ENCODE data around the gene MRNIP. TPM values are rescaled to one million over a fixed set of nuclear protein-coding genes. Genes with fewer than 3 reads are reported as not detected.
"Not testable (repeated sequence)": the region's sequence is repeated elsewhere in the genome, so short reads cannot be mapped to it uniquely, and the experiment has no call there.

Gene MRNIP
- total RNA-seq, 1 experiment from 2014 or later: 37.8 TPM

DNA sequence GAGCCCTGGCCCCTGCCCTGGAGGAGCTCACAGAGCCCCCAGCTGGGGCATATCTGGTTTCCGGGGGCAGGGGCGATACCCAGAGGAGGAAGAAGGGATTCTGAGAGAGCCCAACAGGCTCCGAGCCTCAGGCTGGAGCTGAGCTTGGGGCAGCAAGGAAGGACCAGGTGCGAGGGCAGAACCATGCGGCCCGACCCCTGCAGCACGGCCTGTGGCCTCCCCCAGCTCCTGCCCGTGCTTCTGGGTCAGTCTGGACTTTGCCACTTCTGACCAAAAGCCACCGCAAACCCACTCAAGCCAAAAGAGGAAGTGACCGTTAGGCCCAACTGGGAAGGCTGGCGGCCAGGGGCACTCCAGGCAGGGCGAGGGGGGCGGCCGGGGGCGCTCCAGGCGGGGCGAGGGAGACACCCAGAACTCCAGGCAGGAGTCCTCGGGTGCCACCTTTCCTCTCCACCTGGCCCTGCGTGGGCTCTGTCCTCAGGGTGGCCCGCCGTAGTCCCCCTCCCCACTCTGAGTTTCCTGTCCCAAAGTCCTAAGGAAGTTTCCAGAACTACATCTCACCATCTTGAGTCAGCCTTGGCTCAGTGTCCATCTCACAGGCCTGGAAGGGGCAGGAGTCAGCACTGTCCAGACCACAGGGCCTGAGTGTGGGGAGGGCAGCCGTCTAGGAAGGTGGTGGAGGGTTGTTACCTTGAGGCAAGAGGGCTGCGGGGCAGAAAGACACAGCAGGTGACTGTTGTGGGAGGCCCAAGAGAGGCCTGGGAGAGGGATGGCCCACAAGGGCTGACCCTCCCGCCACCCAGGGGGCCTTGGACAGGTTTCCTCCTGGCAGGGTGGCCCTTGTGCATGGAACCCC is 65.8 kb downstream of the MRNIP start:
- peaks cover 35% of the 10 kb centered on the region for H3K36me3 Mint-ChIP-seq (ENCODE audit: insufficient read depth, unreplicated experiment)
- no peaks in the 10 kb centered on the region for H3K9me3 Mint-ChIP-seq (ENCODE audit: unreplicated experiment)
- H3K27ac Mint-ChIP-seq (ENCODE audit: unreplicated experiment): peak overlapping the region; percentile 69
- DNase-seq: no peak
- Histone ChIP-seq H3K4me3 (ENCODE audit: low read depth, low read length) (no peak overlapping the region), H3K4me1 (peaks cover 14% of the 10 kb centered on the region; the same call in 1 of the 2 replicates), H3K9me3 (no peaks in the 10 kb centered on the region), H3K27me3 (replicated peaks; ENCODE audit: control insufficient read depth, insufficient read depth, low read length) (no peaks in the 10 kb centered on the region), H3K36me3 (ENCODE audit: control insufficient read depth, insufficient read depth, low read length) (peaks cover 1% of the 10 kb centered on the region; the same call in 1 of the 2 replicates)
- ChIA-PET POLR2A (no interaction called here), CTCF (no interaction called here)
- TF ChIP-seq, protein P1, sequence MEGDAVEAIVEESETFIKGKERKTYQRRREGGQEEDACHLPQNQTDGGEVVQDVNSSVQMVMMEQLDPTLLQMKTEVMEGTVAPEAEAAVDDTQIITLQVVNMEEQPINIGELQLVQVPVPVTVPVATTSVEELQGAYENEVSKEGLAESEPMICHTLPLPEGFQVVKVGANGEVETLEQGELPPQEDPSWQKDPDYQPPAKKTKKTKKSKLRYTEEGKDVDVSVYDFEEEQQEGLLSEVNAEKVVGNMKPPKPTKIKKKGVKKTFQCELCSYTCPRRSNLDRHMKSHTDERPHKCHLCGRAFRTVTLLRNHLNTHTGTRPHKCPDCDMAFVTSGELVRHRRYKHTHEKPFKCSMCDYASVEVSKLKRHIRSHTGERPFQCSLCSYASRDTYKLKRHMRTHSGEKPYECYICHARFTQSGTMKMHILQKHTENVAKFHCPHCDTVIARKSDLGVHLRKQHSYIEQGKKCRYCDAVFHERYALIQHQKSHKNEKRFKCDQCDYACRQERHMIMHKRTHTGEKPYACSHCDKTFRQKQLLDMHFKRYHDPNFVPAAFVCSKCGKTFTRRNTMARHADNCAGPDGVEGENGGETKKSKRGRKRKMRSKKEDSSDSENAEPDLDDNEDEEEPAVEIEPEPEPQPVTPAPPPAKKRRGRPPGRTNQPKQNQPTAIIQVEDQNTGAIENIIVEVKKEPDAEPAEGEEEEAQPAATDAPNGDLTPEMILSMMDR (IDR thresholded peaks at IDR 0.05; ENCODE audit: insufficient read depth in 1 of 2, low read depth in 1 of 2, low read length in 1 of 2, severe bottlenecking in 1 of 2, unreplicated experiment in 1 of 2): no peak
- BruUV-seq (replicated peaks): no TSS peak
- no peak overlapping the region for H3K4me3 Mint-ChIP-seq (ENCODE audit: unreplicated experiment)
- no peaks in the 10 kb centered on the region for H3K27me3 Mint-ChIP-seq (ENCODE audit: insufficient read depth, unreplicated experiment)
- H3K4me1 Mint-ChIP-seq (ENCODE audit: low read depth, unreplicated experiment): peaks cover 7% of the 10 kb centered on the region
- intact Hi-C loops (cut with micrococcal nuclease; ENCODE audit: unreplicated experiment): loop anchor here (10.0 kb wide), 1 partner anchor 118 kb away; no protein-coding TSS in a partner anchor

DNA sequence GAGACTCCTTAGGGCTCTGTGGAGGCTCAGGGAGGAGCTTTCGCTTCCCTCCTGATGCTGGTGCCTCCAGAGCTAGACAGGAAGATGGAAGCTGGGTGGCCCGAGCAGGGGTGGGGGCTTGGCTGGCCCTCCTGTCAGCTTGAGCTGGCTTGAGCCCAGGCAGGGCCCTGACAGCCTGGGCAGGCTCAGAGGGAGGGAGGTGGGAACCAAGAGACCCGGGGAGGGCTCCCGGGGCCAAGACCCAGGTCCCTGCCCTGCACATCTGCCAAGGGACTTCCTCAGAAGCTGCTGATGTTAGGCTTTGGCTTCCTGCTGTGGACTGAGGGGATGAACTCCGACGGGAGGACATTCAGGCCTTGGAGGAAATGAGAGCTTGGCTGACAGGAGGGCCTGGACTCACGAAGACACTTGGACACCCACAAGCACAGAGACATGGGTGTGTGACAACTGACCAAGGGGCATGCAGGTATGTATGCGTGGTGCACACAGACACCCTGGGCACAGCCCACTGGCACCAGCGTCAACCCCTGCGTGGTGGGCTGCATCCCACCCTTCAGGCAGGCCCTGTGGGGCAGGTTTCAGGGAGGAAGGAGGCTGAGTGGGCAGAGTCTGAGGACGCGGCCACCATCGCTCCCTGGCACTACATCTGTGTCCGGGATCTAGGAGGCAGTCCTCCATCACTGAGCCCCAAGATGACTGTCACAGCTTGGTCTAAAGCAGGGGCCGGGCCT is 66.6 kb downstream of the MRNIP start:
- CTCF ChIA-PET: no interaction called here
- peaks cover 1% of the 10 kb centered on the region; the same call in 1 of the 2 replicates for H3K36me3 ChIP-seq (ENCODE audit: control insufficient read depth, insufficient read depth, low read length)
- no peak for DNase-seq
- POLR2A ChIA-PET: no interaction called here
- H3K27me3 ChIP-seq (replicated peaks; ENCODE audit: control insufficient read depth, insufficient read depth, low read length): no peaks in the 10 kb centered on the region
- peaks cover 14% of the 10 kb centered on the region; the same call in 1 of the 2 replicates for H3K4me1 ChIP-seq
- no peaks in the 10 kb centered on the region for H3K9me3 ChIP-seq
- TF ChIP-seq, protein P1 (IDR thresholded peaks at IDR 0.05; ENCODE audit: insufficient read depth in 1 of 2, low read depth in 1 of 2, low read length in 1 of 2, severe bottlenecking in 1 of 2, unreplicated experiment in 1 of 2): no peak
- no peak overlapping the region for H3K4me3 ChIP-seq (ENCODE audit: low read depth, low read length)
- Mint-ChIP-seq H3K4me3 (ENCODE audit: unreplicated experiment) (no peak overlapping the region), H3K27ac (ENCODE audit: unreplicated experiment) (no peak overlapping the region), H3K36me3 (ENCODE audit: insufficient read depth, unreplicated experiment) (peaks cover 33% of the 10 kb centered on the region), H3K27me3 (ENCODE audit: insufficient read depth, unreplicated experiment) (no peaks in the 10 kb centered on the region), H3K9me3 (ENCODE audit: unreplicated experiment) (no peaks in the 10 kb centered on the region), H3K4me1 (ENCODE audit: low read depth, unreplicated experiment) (peaks cover 5% of the 10 kb centered on the region)
- BruUV-seq (replicated peaks): no TSS peak
- intact Hi-C loops (cut with micrococcal nuclease; ENCODE audit: unreplicated experiment): loop anchor here (10.0 kb wide), 1 partner anchor 117 kb away; no protein-coding TSS in a partner anchor

DNA sequence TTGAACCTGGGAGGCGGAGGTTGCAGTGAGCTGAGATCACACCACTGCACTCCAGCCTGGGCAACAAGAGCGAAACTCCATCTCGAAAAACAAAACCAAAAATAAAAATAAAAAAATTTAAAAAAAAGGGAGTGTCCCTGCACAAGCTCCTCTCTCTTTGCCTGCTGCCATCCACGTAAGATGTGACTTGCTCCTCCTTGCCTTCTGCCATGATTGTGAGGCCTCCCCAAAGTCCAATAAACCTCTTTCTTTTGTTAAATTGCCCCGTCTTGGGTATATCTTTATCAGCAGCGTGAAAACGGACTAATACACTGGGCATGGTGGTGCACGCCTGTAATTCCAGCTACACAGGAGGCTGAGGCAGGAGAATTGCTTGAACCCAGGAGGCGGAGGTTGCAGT is 69.3 kb downstream of the MRNIP start:
- H3K4me3 Mint-ChIP-seq (ENCODE audit: unreplicated experiment); H3K9me3 ChIP-seq; H3K36me3 ChIP-seq (ENCODE audit: control insufficient read depth, insufficient read depth, low read length); DNase-seq; H3K4me3 ChIP-seq (ENCODE audit: low read depth, low read length); BruUV-seq (replicated peaks); H3K27ac Mint-ChIP-seq (ENCODE audit: unreplicated experiment); H3K4me1 Mint-ChIP-seq (ENCODE audit: low read depth, unreplicated experiment); H3K4me1 ChIP-seq; H3K27me3 Mint-ChIP-seq (ENCODE audit: insufficient read depth, unreplicated experiment); H3K27me3 ChIP-seq (replicated peaks; ENCODE audit: control insufficient read depth, insufficient read depth, low read length); CTCF ChIA-PET; H3K9me3 Mint-ChIP-seq (ENCODE audit: unreplicated experiment); intact Hi-C loops (cut with micrococcal nuclease; ENCODE audit: unreplicated experiment): not testable (repeated sequence)
- peaks cover 16% of the 10 kb centered on the region for H3K36me3 Mint-ChIP-seq (ENCODE audit: insufficient read depth, unreplicated experiment)
- POLR2A ChIA-PET: interaction anchor here (0.7 kb wide), 1 partner anchor 166 kb away, joined by 3 read pairs; the partner anchor contains the start of gene HNRNPH1

Data from Caco-2 (cell line).